ENCODE measurements around the gene IRF4.
"Not testable (repeated sequence)": the region's sequence is repeated elsewhere in the genome, so short reads cannot be mapped to it uniquely, and the experiment has no call there.

Gene IRF4

GRCh38 chr6:373773-374724, 17.5 kb upstream of the IRF4 start:
- no peak overlapping the region for H3K4me3 ChIP-seq (ENCODE audit: low read depth, low read length)

GRCh38 chr6:374956-375355, 16.6 kb upstream of the IRF4 start:
- TF ChIP-seq MAX (IDR thresholded peaks at IDR 0.05; ENCODE audit: low read depth, low read length) (no peak), POLR2A (IDR thresholded peaks at IDR 0.05; ENCODE audit: extremely low read depth, insufficient read length) (no peak), CTCF (IDR thresholded peaks at IDR 0.05; ENCODE audit: low read depth, low read length) (no peak), MYC (IDR thresholded peaks at IDR 0.05; ENCODE audit: low read depth, low read length) (no peak)
- no peak for DNase-seq (ENCODE audit: low read depth)

More at GRCh38 chr6:373773-374724, 17.5 kb upstream of the IRF4 start:
- DNase-seq (ENCODE audit: low read depth): no peak
- no peak for TF ChIP-seq POLR2A (IDR thresholded peaks at IDR 0.05; ENCODE audit: extremely low read depth, insufficient read length)
- no peak for TF ChIP-seq MAX (IDR thresholded peaks at IDR 0.05; ENCODE audit: low read depth, low read length)

DNA sequence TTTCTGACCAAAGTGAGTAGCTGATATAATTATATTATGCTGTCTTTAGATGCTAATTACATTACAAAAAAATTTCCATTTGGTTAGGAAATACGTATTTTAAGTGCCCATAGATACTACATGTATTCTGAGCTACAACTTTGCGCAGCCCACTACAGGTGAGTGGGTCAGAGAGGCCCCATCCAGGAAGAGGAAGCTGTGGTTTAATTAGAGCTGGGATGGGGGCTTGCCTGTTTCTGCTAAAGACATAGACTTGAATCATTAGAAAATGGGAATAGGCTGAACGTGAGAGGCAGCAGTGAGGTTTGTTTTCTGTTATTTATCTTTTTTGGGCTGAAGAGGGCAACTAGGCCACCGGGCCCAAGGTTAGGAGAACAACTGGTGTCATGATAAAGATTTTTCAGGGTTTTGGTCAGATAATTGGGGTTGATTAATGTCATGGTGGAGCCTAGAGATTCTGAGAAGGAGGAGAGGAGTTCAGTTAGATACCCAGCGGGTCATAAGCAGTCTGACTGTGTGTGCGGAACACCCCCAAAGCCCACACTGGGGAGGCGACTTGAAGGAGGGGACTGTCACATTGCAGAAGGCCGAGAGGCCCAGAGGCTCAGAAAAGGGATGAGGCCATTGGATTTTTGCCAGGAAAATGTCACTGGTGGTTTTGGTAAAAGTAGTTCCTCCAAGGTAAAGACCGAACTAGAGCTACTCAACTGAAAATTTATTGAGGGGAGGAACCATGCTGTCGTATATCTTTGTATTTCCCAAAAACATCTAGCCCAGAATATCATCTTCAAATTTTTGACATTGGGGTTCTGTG, 14.5 kb upstream of the IRF4 start:
- DNase-seq (ENCODE audit: low read depth): no peak
- TF ChIP-seq CTCF (IDR thresholded peaks at IDR 0.05; ENCODE audit: low read depth, low read length): no peak
- H3K4me3 ChIP-seq (ENCODE audit: low read depth, low read length): no peak overlapping the region

More at GRCh38 chr6:374956-375355, 16.6 kb upstream of the IRF4 start:
- H3K4me3 ChIP-seq (ENCODE audit: low read depth, low read length): no peak overlapping the region

DNA sequence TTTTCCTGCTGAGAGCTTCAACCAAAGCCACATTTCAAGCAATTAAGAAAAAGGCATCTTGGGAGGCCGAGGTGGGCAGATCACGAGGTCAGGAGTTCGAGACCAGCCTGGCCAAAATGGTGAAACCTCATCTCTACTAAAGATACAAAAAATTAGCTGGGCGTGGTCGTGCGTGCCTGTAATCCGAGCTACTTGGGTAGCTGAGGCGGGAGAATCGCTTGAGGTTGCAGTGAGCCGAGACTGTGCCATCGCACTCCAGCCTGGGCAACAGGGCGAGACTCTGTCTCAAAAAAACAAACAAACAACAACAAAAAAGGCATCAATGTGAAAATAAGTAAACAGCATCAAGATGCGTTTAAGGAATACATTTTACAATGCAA, 13.9 kb upstream of the IRF4 start:
- not testable (repeated sequence) for H3K4me3 ChIP-seq (ENCODE audit: low read depth, low read length); DNase-seq (ENCODE audit: low read depth)

DNA sequence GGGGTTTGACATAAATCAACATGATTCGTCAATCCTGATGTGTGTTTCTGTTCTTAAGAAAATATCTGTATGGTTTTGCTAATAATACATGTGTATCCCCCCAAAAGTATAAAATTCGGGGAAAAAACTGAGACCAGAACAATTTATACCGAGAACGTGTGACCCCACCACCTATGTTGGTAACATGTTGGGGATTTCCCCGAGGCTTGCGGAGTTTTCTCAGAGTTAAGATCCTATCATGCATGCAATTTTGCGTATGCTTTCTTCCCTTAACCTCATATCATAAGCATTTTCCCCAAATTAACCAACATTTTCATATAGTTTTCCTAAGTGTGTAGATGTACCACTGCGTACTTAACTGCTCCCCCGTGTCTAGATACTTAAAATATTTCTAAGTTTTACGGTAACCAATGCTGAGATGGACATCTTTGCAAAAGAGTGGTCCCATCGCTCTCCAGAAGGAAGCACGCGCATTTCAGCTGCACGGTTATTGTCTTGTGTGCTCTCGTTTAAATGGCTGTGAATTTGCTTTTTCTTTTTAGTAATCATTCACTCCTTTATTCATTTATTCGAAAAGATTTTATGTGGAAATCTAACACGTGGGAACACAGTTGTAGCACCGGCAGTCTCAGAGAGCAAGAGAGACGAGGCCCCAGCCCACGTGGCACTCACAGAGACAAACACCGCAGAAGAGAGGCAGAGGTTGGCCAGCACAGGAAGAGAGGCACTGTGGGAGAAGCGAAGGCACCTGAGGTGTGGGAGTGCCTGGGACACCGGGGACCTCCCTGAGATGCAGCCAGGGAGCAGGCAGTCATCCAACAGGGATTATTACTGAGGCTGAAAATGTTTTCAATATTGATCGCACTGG, 13.2 kb upstream of the IRF4 start:
- no peak overlapping the region for H3K4me3 ChIP-seq (ENCODE audit: low read depth, low read length)
- no peak for DNase-seq (ENCODE audit: low read depth)
- TF ChIP-seq MAX (IDR thresholded peaks at IDR 0.05; ENCODE audit: low read depth, low read length) (no peak), CTCF (IDR thresholded peaks at IDR 0.05; ENCODE audit: low read depth, low read length) (no peak), POLR2A (IDR thresholded peaks at IDR 0.05; ENCODE audit: extremely low read depth, insufficient read length) (no peak), MYC (IDR thresholded peaks at IDR 0.05; ENCODE audit: low read depth, low read length) (no peak)

DNA sequence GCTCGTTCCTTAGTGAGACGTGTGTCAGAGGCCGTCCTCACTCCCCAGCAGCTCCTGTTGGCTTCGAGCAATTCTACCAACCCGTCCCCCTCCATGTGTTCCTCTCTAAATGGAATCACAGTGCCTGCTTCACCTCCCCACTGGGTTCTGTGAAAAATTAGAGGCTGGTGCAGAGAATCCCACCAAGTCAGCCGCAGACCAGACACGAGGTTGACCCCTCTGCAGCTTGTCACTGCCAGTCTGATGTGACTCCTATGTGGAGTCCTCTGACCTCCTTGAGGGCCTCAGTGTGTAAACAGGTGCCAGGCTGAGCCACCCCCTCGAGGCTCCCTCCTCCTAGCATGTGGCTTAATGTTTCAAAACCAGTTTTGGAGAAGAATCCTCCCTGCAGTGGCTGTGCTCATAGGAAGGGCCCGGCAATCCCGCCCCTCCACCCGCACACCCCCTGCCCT, 12.6 kb upstream of the IRF4 start:
- H3K4me3 ChIP-seq (ENCODE audit: low read depth, low read length): no peak overlapping the region
- no peak for DNase-seq (ENCODE audit: low read depth)
- no peak for TF ChIP-seq POLR2A (IDR thresholded peaks at IDR 0.05; ENCODE audit: extremely low read depth, insufficient read length)
- no peak for TF ChIP-seq MAX (IDR thresholded peaks at IDR 0.05; ENCODE audit: low read depth, low read length)
- no peak for TF ChIP-seq MYC (IDR thresholded peaks at IDR 0.05; ENCODE audit: low read depth, low read length)
- TF ChIP-seq CTCF (IDR thresholded peaks at IDR 0.05; ENCODE audit: low read depth, low read length): no peak

All from NB4 (cell line).